Activated naive CD4-positive, alpha-beta T cell treated with anti-CD3 and anti-CD28 coated beads for 36 hours (primary cell): ENCODE data around the gene TNRC6A. TPM values are rescaled to one million over a fixed set of nuclear protein-coding genes. Genes with fewer than 3 reads are reported as not detected.
A peak's percentile ranks its signal among the peaks of the same experiment; 100 is the strongest.
"Not testable (repeated sequence)": the region's sequence is repeated elsewhere in the genome, so short reads cannot be mapped to it uniquely, and the experiment has no call there.

ENCODE experiments used
- CTCF ChIA-PET: fragments of 350-600 bp; sonication (Branson Sonifier 250); formaldehyde crosslinking; loops from one replicate; lab custom pipeline; 2021; ENCODE audit warnings: antibody characterized with exemption; lab: Charles Lee
- DNase-seq: peaks from one replicate; pipeline ENCODE4 v3.0.0-alpha.2; 2020
- H3K27ac Mint-ChIP-seq: one replicate; pipeline ENCODE4 v1.8.0; 2021; ENCODE audit warnings: mild to moderate bottlenecking, mixed read lengths
- H3K27me3 Mint-ChIP-seq: one replicate; pipeline ENCODE4 v1.8.0; 2021; ENCODE audit warnings: low read depth, mixed read lengths
- H3K36me3 Mint-ChIP-seq: one replicate; pipeline ENCODE4 v1.8.0; 2021; ENCODE audit warnings: low read depth, mixed read lengths
- H3K4me1 Mint-ChIP-seq: one replicate; pipeline ENCODE4 v1.8.0; 2021; ENCODE audit warnings: low read depth, mixed read lengths
- H3K4me3 Mint-ChIP-seq: one replicate; pipeline ENCODE4 v1.8.0; 2021; ENCODE audit warnings: mild to moderate bottlenecking, moderate library complexity, mixed read lengths
- H3K9me3 Mint-ChIP-seq: one replicate; pipeline ENCODE4 v1.8.0; 2021; ENCODE audit warnings: mixed read lengths
- intact Hi-C: fragments of 100-400 bp; cut with micrococcal nuclease; formaldehyde crosslinking; loops from one replicate; pipeline ENCODE4 v1.15.1; 2023
- total RNA-seq, 2 experiments: library from RNA; stranded (reverse); gene quantifications; one replicate each; pipeline ENCODE4 v1.2.3, GENCODE V29; 2021

Gene TNRC6A
- total RNA-seq, 2 experiments from 2014 or later: 37.2 to 39.0 TPM

DNA sequence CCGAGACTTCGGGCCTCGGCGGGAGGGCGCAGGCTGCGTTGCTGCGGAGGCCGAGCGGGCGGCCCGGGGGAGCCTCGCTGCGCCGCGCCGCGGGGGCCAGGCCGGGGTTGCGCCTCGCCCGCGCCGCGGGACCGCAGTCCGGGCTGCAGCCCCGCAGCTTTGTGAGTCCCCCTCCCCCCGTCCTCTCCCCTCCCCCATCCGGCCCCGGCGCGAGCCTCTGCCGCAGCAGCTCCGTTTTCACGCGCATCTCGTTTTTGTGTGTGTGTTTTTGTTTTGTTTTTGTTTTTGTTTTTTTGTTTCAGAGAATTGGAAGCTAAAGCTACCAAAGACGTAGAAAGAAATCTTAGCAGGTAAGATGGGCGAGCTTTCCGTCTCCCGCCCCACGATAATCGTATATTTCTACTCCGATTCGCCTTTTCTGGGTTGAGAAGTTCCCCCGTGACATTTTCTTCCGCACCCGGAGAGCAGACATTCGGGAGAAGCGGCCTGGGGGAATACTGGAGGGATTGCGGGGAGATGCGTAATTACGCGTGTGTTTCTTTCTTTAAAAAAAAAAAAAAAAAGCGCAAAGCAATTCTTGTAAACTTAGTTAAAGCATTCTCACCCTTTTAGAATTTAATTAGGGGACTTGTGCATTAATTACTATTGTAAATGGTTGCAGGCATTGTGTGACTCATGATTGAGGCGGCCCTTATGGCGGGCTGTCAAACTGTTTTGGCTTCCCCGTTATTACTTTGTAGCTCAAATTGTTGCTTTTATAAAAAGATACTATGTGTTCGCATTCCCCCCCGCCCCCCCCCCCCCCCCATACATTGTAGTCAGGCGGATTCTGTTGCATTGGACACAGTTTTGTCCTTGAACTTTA is 732 bp downstream of the TNRC6A start:
- peaks cover 1% of the 10 kb centered on the region for H3K9me3 Mint-ChIP-seq
- H3K27ac Mint-ChIP-seq: peak overlapping the region; percentile 96
- DNase-seq: peak; percentile 53
- CTCF ChIA-PET: interaction anchor here (0.6 to 1.0 kb wide), 6 partner anchors 19 to 407 kb away, joined by 3 to 9 read pairs (median 4); no protein-coding TSS in a partner anchor
- H3K36me3 Mint-ChIP-seq: peaks cover 30% of the 10 kb centered on the region
- H3K4me3 Mint-ChIP-seq: peak overlapping the region; percentile 96
- peaks cover 54% of the 10 kb centered on the region for H3K4me1 Mint-ChIP-seq
- intact Hi-C loops: loop anchor here (1.0 kb wide), 3 partner anchors 9 to 190 kb away; no protein-coding TSS in a partner anchor
- no peaks in the 10 kb centered on the region for H3K27me3 Mint-ChIP-seq

DNA sequence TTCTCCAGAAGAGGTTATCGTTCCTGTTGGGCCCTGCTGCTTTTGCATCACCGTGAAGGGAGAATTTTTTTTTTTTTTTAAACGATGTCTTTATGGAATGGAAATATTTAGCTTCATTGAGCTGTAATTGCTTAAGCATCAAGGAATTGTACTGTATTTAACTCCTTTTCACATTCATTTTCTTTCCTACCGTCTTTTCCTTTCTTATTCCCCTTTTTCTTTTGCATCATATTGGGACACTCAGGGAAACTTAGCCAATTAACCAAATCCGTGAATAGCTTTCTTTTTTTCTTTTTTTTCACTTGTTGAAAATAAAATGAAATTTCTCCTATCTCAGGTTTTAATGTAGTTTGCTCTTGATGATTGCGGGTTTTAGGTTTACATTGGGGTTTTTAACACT is 1.5 kb downstream of the TNRC6A start:
- CTCF ChIA-PET: interaction anchor here (0.6 to 1.0 kb wide), 5 partner anchors 18 to 406 kb away, joined by 3 to 9 read pairs (median 5); no protein-coding TSS in a partner anchor
- Mint-ChIP-seq H3K27me3 (no peaks in the 10 kb centered on the region), H3K9me3 (peaks cover 1% of the 10 kb centered on the region), H3K4me3 (peak overlapping the region; percentile 96), H3K36me3 (peaks cover 30% of the 10 kb centered on the region), H3K27ac (peak overlapping the region; percentile 54), H3K4me1 (peaks cover 60% of the 10 kb centered on the region)
- intact Hi-C loops: no loop called here
- no peak for DNase-seq

- Mint-ChIP-seq H3K27ac (peak overlapping the region; percentile 54), H3K4me1 (peaks cover 66% of the 10 kb centered on the region), H3K4me3 (peak overlapping the region; percentile 35), H3K9me3 (peaks cover 1% of the 10 kb centered on the region), H3K36me3 (peaks cover 30% of the 10 kb centered on the region), H3K27me3 (no peaks in the 10 kb centered on the region)
- CTCF ChIA-PET: no interaction called here
- no peak for DNase-seq
- intact Hi-C loops: no loop called here
Observed at GRCh38 chr16:24731722-24732419, 2.4 kb downstream of the TNRC6A start.

- CTCF ChIA-PET: interaction anchor here (0.9 to 1.0 kb wide), 2 partner anchors 18 to 64 kb away, joined by 3 read pairs; no protein-coding TSS in a partner anchor
- peaks cover 39% of the 10 kb centered on the region for H3K36me3 Mint-ChIP-seq
- H3K4me1 Mint-ChIP-seq: peaks cover 82% of the 10 kb centered on the region
- intact Hi-C loops: no loop called here
- no peak overlapping the region for H3K27ac Mint-ChIP-seq
- peaks cover 1% of the 10 kb centered on the region for H3K9me3 Mint-ChIP-seq
- no peak for DNase-seq
- H3K4me3 Mint-ChIP-seq: no peak overlapping the region
- H3K27me3 Mint-ChIP-seq: no peaks in the 10 kb centered on the region
Observed at GRCh38 chr16:24734382-24734781, 4.9 kb downstream of the TNRC6A start.

- Mint-ChIP-seq H3K4me1 (peaks cover 90% of the 10 kb centered on the region), H3K27ac (no peak overlapping the region), H3K27me3 (no peaks in the 10 kb centered on the region), H3K4me3 (no peak overlapping the region), H3K36me3 (peaks cover 39% of the 10 kb centered on the region), H3K9me3 (peaks cover 1% of the 10 kb centered on the region)
- CTCF ChIA-PET: interaction anchor here (0.6 to 1.3 kb wide), 2 partner anchors 11 to 156 kb away, joined by 3 read pairs; no protein-coding TSS in a partner anchor
- DNase-seq: no peak
- intact Hi-C loops: no loop called here
Observed at GRCh38 chr16:24736758-24737157, 7.3 kb downstream of the TNRC6A start.

DNA sequence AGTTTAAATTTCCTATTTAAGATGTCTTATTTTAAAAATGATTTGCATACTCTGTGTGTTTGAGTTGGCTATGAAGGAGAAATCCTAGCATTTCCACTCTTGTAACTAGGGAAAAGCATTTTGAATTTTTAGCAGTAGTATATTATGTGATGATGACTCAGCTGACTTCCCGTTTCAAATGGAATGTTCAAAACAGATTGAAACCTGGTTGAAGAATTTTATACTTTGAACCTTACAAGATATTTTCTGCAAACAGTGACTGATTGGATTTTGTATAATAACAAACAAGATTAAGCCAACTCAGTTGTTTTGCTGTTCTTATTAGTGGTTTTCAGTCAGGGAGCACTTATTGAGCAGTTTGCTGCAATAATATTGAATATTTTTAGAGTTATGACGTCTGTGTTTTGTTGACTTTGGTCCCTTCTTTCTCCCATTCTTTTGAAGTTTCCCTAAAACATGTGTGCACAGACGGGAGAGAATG is 8.0 kb downstream of the TNRC6A start:
- Mint-ChIP-seq H3K27ac (no peak overlapping the region), H3K4me3 (no peak overlapping the region), H3K4me1 (peaks cover 90% of the 10 kb centered on the region), H3K9me3 (peaks cover 1% of the 10 kb centered on the region), H3K27me3 (no peaks in the 10 kb centered on the region), H3K36me3 (peaks cover 32% of the 10 kb centered on the region)
- no peak for DNase-seq
- CTCF ChIA-PET: interaction anchor here (1.3 kb wide), 1 partner anchor 11 kb away, joined by 3 read pairs; no protein-coding TSS in a partner anchor
- intact Hi-C loops: no loop called here

GRCh38 chr16:24737916-24738594 is 8.6 kb downstream of the TNRC6A start:
- DNase-seq: no peak
- peaks cover 91% of the 10 kb centered on the region for H3K4me1 Mint-ChIP-seq
- H3K4me3 Mint-ChIP-seq: no peak overlapping the region
- intact Hi-C loops: no loop called here
- H3K36me3 Mint-ChIP-seq: peaks cover 27% of the 10 kb centered on the region
- CTCF ChIA-PET: interaction anchor here (0.6 kb wide), 1 partner anchor 11 kb away, joined by 3 read pairs; no protein-coding TSS in a partner anchor
- no peak overlapping the region for H3K27ac Mint-ChIP-seq
- H3K9me3 Mint-ChIP-seq: peaks cover 1% of the 10 kb centered on the region
- no peaks in the 10 kb centered on the region for H3K27me3 Mint-ChIP-seq

- CTCF ChIA-PET: interaction anchor here (0.6 to 0.7 kb wide), 2 partner anchors 11 to 82 kb away, joined by 3 to 5 read pairs; no protein-coding TSS in a partner anchor
Observed at GRCh38 chr16:24738895-24739294, 9.4 kb downstream of the TNRC6A start.

DNA sequence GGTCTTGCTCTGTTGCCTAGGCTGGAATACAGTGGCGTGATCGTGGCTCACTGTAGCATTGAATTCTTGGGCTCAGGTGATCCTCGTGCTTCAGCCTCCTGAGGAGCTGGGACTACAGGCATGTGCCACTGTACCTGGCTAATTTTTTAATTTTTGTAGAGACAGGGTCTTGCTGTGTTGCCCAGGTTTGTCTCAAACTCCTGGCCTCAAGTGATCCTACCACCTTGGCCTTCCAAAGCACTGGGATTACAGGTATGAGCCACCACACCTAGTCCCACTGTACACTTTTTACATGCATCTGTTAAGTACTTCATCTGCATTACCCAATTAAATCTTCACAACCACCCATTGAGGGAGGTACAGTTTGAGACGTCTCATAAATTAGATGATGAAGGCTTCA is 12.4 kb downstream of the TNRC6A start:
- intact Hi-C loops: no loop called here
- H3K27me3 Mint-ChIP-seq: no peaks in the 10 kb centered on the region
- CTCF ChIA-PET: no interaction called here
- H3K27ac Mint-ChIP-seq: no peak overlapping the region
- H3K9me3 Mint-ChIP-seq: no peaks in the 10 kb centered on the region
- no peak overlapping the region for H3K4me3 Mint-ChIP-seq
- DNase-seq: no peak
- peaks cover 19% of the 10 kb centered on the region for H3K36me3 Mint-ChIP-seq
- peaks cover 87% of the 10 kb centered on the region for H3K4me1 Mint-ChIP-seq

More at GRCh38 chr16:24738895-24739294, 9.4 kb downstream of the TNRC6A start:
- intact Hi-C loops: no loop called here
- DNase-seq: no peak
- no peaks in the 10 kb centered on the region for H3K27me3 Mint-ChIP-seq
- no peaks in the 10 kb centered on the region for H3K9me3 Mint-ChIP-seq
- peaks cover 19% of the 10 kb centered on the region for H3K36me3 Mint-ChIP-seq
- no peak overlapping the region for H3K27ac Mint-ChIP-seq
- H3K4me3 Mint-ChIP-seq: no peak overlapping the region
- peaks cover 87% of the 10 kb centered on the region for H3K4me1 Mint-ChIP-seq

GRCh38 chr16:24742610-24743009 is 13.2 kb downstream of the TNRC6A start:
- H3K27ac Mint-ChIP-seq, H3K27me3 Mint-ChIP-seq, DNase-seq, intact Hi-C loops, CTCF ChIA-PET, H3K4me3 Mint-ChIP-seq, H3K9me3 Mint-ChIP-seq: not testable (repeated sequence)
- Mint-ChIP-seq H3K36me3 (peaks cover 21% of the 10 kb centered on the region), H3K4me1 (peaks cover 88% of the 10 kb centered on the region)

GRCh38 chr16:24745391-24745790 is 15.9 kb downstream of the TNRC6A start:
- Mint-ChIP-seq H3K4me1 (peaks cover 81% of the 10 kb centered on the region), H3K27me3 (no peaks in the 10 kb centered on the region), H3K36me3 (peaks cover 17% of the 10 kb centered on the region), H3K27ac (no peak overlapping the region), H3K4me3 (no peak overlapping the region), H3K9me3 (no peaks in the 10 kb centered on the region)
- intact Hi-C loops: no loop called here
- DNase-seq: no peak
- CTCF ChIA-PET: interaction anchor here (0.6 kb wide), 1 partner anchor 22 kb away, joined by 6 read pairs; no protein-coding TSS in a partner anchor
